HG02938 (cell line): ENCODE measurements around the gene DOK7.
"Not testable (repeated sequence)": the region's sequence is repeated elsewhere in the genome, so short reads cannot be mapped to it uniquely, and the experiment has no call there.

Experiments
- ATAC-seq: cut with Tn5 transposase; IDR thresholded peaks from one replicate; pipeline ENCODE4 v1.9.1; 2021; ENCODE audit warnings: mild to moderate bottlenecking, moderate library complexity; ENCODE audit not compliant: unreplicated experiment

The DOK7 gene

GRCh38 chr4:3459156-3459555, 4.0 kb upstream of the DOK7 start:
- ATAC-seq: not testable (repeated sequence)

DNA sequence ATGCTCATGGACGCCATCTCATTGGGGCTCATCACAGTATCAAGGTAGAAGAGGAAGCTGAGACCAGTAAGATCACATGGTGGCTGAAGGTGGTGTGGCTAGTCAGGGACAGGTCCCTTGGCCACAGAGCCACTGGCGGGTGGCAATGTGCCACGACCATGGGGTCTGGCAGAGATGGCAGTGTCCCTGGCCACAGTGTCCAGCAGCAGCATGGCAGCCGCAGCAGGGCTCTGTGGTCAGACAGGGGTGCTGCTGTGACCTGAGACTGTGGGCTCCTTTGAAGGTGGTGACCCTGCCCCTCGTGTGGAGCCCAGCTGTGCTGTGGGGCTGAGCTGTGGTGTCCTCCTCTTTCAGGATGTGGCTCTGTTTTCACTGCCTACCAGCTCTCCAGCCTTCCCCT, 2.2 kb upstream of the DOK7 start:
- no peak for ATAC-seq

DNA sequence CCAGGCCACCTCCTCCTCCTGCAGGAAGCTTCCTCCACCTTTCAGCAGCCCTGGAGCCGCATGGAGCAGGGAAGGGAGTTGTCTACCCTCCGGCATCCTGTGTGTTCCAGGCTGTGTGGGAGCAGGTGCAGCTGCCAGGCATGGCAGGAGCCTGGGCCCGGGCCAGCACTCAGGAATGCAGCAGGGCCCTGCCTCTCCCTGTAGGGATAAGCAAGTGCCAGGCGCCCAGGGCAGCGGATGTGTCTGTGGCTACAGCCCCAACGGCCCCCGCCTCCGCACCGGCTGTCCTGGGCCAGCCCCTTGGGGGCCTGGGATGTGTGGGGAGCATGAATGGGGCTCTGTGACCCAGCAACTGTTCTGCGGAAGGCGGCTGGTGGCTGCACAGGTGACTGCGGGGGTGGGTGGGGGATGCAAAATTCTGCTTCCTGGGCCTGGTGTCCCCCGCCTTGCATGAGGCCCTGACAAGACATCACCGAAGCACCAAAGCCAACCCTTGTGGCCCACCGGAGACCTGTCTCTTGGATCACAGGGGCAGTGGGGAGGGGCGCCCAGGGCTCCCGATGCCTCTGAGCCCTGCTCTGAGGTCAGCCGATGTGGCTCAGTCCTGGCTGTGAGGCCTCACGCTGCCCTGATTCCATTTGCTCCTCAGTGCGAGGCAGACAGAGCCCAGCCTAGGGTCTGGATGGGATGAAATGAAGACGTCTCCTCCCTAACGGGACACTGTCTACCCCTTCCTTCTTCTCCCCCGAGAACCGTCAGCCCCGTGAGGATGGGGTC, 1.4 kb upstream of the DOK7 start:
- no peak for ATAC-seq

DNA sequence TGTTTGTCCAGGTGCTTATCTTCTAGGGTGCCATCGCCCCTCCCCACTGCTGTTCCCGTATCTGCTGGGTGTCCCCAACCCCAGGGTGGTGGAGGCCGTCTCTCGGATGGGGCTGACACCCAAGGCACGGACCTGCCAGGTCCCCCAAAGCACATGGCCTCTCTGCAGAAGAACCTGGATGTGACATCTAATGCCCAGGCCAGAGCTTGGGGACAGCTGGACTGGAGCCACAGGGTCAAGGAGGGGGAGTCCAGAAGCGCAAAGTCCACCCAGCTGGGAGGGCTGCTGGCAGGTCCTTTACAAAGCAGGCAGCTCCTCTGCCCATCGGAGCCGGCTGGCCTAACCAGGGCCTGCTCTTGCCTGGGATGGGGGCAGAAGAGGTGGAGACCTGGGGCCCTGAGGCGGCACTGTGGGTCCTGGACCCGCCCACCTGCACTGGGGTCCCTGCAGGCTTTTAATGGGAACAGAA, 751 bp upstream of the DOK7 start:
- no peak for ATAC-seq

GRCh38 chr4:3463556-3464348, 646 bp downstream of the DOK7 start:
- no peak for ATAC-seq

GRCh38 chr4:3464349-3464905, 1.3 kb downstream of the DOK7 start:
- no peak for ATAC-seq

DNA sequence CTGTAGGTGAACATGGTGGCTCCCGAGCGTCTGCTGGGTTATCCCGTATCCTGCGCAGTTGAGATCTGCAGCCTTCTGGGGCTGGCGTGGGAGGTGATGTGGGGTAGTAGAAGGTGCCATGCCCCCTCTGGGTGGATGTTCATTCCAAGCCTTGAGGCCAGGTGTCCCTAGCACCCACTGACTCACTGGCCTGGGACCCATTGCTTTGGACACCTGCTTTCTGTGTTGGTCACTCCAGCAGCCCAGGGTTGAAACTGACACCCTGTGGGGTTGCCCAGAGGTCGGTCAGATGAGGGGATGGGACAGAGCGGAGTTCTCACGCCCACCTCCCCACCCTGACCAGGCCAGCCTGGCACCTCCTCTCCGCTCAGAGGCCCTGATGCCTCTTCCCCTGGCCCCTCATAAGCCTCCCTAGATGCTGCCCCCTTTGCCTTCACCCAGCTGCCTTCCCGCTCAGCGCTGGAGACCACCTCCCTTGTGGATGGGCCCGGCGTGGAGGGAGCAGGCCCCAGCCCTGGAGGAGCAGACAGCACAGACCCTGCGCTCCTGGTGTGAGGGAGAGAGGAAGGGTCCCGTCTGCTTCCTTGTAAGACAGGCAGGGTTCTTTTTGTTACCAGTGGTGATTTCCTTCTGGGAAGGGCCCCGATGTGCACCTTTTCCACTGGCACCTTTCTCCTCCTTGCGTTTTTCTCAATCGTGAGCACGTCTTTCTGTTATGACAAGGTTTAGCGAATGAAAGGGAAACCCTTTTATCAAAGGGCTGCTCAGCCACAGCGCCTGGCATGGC, 2.0 kb downstream of the DOK7 start:
- no peak for ATAC-seq

DNA sequence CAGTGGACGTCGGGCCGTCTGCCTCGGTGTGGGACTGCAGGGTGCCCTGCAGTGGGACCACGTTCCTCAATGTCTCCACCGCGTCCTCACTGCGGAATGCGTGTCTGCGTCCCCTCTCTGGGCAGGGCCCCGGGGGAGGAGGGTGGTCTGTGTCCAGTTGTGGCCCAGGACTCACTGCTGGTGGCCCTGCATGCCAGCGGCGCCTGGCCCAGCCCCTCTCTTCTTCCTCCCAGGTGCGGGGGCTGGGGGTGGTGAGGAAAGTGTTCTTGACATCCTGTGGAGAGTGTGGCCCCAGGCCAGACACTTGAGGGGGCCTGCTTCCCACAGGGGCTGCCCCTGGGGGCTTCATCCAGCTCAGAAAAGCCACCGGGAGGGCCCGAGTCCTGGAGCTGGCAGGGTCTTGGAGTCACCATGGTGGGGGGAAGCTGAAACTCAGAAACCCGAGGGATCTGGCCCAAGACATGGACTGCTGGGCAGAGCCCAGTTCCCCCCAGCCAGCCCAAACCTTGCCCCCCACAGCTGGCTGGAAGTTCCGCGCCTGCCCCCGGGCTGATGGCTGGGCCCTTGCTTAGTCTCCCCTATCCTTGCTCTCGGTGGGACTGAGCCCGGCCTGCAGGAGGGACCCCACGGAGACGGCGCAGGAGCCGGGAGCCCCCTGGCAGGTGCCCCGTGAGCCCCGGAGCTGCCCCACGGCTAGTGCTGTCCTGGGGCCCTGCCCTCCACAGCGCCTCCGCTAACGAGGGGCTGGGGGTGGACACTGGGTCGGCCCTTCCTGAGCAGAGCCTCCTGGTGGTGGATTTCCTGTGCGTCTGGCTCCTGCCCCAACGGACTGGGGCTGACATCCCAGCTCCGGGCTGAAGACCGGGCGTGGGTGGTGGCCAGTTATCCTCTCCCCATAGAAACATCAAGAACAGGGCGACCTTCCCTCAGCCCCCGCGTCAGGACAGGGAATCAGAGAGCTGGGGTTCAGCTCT, 2.9 kb downstream of the DOK7 start:
- ATAC-seq: no peak

DNA sequence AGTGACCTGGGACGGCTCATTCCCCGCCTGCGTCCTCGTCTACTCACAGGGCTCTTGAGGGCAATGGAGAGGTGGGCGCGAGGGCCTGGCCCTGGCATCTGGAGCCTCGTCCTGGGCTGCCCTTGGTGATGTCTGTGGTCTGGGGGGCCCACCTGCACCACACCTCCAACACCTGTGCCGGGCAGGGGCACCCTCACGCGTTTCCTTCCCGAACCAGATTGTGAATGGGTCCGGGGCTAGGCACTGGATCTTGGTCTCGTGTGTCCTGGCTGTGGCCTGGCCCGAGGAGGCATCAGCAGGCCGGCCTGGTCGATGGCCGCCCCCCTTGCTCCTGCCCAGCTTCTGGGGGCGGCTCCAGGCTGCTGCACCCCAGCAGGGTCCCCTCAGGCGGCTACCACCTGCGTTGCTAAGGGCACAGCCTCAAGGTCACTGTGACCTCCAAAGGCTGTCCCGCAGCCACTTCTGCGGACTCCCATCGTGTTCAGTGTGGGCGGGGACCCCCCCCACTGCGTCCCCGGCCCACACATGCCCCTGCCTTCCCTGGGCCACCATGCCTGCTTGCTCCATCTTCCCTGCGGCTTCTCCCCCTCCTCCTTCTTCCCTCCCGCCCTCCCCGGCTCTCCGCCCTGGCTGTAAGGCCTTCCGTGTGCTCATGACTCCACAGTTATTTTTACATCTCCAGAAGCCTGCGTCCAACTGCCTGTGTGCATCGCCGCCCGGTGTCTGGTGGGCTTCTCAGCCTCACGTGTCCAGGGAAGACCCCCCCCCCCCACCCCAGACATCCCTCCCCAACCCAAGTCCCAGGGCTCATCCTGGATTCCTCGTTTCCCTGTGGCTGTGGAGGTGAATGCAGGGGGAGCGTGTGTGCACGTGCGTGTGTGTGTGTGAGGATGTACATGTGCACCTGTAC, 3.8 kb downstream of the DOK7 start:
- no peak for ATAC-seq

DNA sequence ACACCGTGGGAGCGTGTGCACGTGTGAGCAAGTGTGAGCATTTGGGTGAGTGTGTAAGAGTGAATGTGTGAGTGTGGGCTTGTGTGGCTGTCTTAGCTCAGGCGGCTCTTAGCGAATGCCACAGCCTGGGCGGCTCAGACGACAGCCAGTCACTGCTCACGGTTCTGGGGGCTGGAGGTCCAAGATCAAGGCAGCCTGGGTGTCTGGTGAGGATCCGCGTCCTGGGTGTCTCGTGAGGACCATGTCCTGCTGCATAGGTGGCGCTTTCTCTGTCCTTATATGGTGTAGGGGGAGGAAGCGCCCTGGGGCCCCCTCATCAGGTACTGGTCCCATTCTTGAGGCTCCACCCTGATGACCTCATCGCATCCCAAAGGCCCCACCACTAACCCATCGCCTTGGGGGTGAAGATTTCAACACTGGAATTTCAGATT, 4.5 kb downstream of the DOK7 start:
- ATAC-seq: no peak

DNA sequence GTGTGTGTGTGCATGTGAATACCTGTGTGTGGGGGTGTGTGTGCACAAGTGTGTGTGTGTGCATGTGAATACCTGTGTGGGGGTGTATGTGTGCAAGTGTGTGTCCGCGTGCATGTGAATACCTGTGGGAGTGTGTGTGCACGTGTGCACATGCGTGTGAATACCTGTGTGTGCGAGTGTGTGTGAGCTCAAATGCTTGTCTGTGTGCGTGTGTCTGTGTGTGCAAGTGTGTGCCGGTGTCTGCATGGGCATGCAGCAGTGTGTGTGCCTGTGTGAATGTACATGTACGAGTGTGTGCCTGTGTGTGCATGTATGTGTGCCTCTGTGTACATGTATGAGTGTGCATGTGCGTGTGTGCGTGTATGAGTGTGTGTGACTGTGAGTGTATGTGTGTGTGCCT, 5.0 kb downstream of the DOK7 start:
- ATAC-seq: no peak

- ATAC-seq: no peak
These were observed 5.7 kb downstream of the DOK7 start for GRCh38 chr4:3468804-3469203.

GRCh38 chr4:3469386-3470243, 6.5 kb downstream of the DOK7 start:
- no peak for ATAC-seq

DNA sequence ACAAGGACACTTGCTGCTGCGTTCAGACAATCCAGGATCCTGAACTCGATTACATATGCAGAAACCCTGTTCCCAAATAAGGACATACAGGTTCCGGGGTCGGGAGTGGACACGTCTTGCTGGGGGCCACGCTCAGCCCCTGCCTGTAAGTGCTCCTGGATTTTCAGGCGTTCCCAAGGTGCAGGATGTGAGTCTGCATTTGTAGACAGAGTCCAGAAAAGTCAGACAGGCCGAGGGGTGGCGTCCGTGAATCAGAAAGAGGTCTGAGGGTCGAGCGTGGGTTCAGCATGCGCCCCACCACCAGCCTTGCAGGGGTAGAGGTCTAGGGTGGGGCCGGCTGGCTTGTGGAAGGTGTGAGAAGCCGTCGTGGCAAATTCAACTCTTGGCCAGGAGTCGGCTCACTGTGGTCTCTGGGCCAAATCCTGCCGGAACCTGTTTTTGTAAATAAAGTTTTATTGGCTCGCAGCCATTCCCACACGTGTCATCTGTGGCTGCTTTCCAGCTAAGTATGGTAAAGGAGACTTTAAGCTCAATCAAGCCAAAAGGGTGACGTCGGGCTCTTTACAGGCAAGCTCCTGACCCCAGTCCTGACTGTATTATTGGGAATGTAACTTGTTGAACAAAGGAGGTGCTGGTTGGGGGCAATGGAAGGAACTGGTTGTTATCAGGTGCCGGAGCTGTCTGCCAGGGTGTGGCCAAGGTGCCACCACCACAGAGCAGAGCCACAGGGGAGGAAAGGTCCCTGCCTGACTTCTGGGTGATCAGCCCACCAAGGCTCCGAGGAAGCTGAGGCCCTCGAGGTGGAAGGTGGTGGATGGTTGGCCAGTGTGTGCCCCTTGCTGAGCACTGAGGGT, 7.4 kb downstream of the DOK7 start:
- no peak for ATAC-seq

DNA sequence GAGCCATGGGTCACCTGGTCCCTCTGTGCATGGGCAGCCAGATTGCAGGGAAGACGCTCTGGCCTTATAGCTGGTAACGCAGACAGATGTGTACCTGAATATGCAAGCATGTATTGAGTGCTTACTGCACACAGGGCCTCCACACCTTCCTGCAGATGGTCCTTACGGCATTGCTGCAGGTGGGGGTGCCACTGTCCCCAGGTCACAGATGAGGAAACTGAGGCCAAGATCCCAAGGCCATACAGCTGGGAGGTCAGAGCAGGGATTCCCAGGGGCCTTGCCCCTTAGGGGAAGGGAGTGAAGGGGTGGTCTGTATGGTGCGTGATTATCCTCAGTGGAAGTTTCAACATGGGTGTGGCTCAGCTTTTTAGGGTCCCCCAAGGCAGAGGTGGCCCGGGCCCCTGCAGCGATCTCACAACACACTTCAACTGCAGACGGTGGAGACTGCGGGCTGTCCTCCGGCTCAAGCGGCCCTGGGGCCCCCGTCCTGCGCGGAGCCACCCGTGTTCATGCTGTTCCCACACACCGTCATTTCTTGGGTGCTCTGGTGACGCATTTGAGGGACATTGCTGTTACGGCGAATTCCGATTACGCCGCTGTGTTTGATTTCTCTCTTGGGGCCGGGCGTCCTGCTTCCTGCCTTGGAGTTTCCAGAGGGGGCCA, 8.1 kb downstream of the DOK7 start:
- no peak for ATAC-seq

GRCh38 chr4:3471886-3472285, 8.8 kb downstream of the DOK7 start:
- ATAC-seq: no peak
